Activated B cell treated with CpG ODN at 0.5 μM for 24 hours (primary cell): ENCODE results near the gene HHIP. TPM values are rescaled to one million over a fixed set of nuclear protein-coding genes. Genes with fewer than 3 reads are reported as not detected.

Experiments used
- ATAC-seq: fragments of 200-7000 bp; cut with Tn5 transposase; one replicate; pipeline ENCODE4 v1.10.0; 2021; ENCODE audit warnings: low read depth, mild to moderate bottlenecking, moderate library complexity
- CTCF ChIA-PET: fragments of 350-600 bp; sonication (Branson Sonifier 250); formaldehyde crosslinking; loops from one replicate; lab custom pipeline; 2021; ENCODE audit warnings: antibody characterized with exemption; lab: Charles Lee
- POLR2A ChIA-PET: fragments of 350-600 bp; sonication (Branson Sonifier 250); formaldehyde crosslinking; loops from one replicate; lab custom pipeline; 2021; ENCODE audit warnings: antibody characterized with exemption; lab: Charles Lee
- DNase-seq: peaks from one replicate; pipeline ENCODE4 v3.0.0; 2022
- H3K27ac Mint-ChIP-seq: one replicate; pipeline ENCODE4 v1.8.0; 2020; ENCODE audit warnings: mixed read lengths
- H3K27me3 Mint-ChIP-seq: one replicate; pipeline ENCODE4 v1.8.0; 2021; ENCODE audit warnings: mixed read lengths
- H3K36me3 Mint-ChIP-seq: one replicate; pipeline ENCODE4 v1.8.0; 2021; ENCODE audit warnings: low read depth, mixed read lengths
- H3K4me1 Mint-ChIP-seq: one replicate; pipeline ENCODE4 v1.8.0; 2021; ENCODE audit warnings: mixed read lengths
- H3K4me3 Mint-ChIP-seq: one replicate; pipeline ENCODE4 v1.8.0; 2020; ENCODE audit warnings: mild to moderate bottlenecking, mixed read lengths
- H3K9me3 Mint-ChIP-seq: one replicate; pipeline ENCODE4 v1.8.0; 2020; ENCODE audit warnings: mixed read lengths
- intact Hi-C: fragments of 100-400 bp; cut with micrococcal nuclease; formaldehyde crosslinking; loops from one replicate; pipeline ENCODE4 v1.15.1; 2024
- total RNA-seq: library from RNA; stranded (reverse); gene quantifications from 2 replicates; pipeline ENCODE4 v1.2.3, GENCODE V29; 2022
- TF ChIP-seq, protein P1 (sequence below): fragments of 200-600 bp; IDR thresholded peaks from one replicate; pipeline ENCODE4 v1.8.0; 2022; ENCODE audit warnings: antibody characterized with exemption, mild to moderate bottlenecking

HHIP gene
- total RNA-seq, 1 donor from 2014 or later, result not detected

DNA sequence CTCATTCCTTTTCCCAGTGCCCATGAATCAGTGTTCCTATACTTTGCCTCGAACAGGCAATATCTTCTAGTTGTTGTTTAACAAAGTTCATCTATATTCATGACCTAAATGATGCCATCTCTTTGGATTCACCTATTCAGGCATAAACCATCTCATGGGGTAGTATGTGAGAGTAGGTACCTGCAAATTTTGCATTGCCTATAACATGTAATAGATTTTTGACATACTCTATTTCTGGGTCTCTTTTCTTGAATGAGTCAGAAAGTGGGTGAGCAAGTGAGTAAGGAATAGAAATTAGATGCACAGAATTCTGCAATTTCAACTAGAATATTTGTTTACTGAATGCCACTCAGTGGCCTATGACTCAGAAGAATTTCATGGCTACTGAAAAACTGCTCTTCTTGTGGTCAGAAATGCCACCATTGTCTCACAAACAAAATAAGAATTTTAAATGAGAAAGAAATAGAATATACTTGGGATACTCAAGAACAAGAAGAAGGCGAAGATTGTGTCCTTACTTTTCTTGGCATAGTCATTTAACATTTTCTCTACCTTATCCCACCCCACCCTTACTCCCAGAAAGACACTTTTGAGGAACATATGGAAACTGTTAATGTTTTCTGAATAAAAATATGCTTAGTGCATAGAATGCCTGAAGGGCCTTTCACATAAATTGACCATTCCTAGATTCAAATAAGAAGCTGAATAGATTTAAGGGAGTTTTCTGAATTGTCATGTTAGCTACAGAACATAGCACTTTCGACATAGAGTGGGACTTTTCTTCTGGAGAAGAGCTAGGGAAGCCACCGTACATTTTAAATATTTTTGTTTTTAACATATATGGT, 86.8 kb downstream of the HHIP start:
- no peak for ATAC-seq
- no peaks in the 10 kb centered on the region for H3K4me1 Mint-ChIP-seq
- intact Hi-C loops, result no loop called here
- H3K36me3 Mint-ChIP-seq, result no peaks in the 10 kb centered on the region
- TF ChIP-seq, protein P1, sequence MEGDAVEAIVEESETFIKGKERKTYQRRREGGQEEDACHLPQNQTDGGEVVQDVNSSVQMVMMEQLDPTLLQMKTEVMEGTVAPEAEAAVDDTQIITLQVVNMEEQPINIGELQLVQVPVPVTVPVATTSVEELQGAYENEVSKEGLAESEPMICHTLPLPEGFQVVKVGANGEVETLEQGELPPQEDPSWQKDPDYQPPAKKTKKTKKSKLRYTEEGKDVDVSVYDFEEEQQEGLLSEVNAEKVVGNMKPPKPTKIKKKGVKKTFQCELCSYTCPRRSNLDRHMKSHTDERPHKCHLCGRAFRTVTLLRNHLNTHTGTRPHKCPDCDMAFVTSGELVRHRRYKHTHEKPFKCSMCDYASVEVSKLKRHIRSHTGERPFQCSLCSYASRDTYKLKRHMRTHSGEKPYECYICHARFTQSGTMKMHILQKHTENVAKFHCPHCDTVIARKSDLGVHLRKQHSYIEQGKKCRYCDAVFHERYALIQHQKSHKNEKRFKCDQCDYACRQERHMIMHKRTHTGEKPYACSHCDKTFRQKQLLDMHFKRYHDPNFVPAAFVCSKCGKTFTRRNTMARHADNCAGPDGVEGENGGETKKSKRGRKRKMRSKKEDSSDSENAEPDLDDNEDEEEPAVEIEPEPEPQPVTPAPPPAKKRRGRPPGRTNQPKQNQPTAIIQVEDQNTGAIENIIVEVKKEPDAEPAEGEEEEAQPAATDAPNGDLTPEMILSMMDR, result no peak
- no peak overlapping the region for H3K4me3 Mint-ChIP-seq
- CTCF ChIA-PET, result no interaction called here
- H3K27me3 Mint-ChIP-seq, result no peaks in the 10 kb centered on the region
- POLR2A ChIA-PET, result no interaction called here
- H3K27ac Mint-ChIP-seq, result no peak overlapping the region
- no peaks in the 10 kb centered on the region for H3K9me3 Mint-ChIP-seq
- no peak for DNase-seq

DNA sequence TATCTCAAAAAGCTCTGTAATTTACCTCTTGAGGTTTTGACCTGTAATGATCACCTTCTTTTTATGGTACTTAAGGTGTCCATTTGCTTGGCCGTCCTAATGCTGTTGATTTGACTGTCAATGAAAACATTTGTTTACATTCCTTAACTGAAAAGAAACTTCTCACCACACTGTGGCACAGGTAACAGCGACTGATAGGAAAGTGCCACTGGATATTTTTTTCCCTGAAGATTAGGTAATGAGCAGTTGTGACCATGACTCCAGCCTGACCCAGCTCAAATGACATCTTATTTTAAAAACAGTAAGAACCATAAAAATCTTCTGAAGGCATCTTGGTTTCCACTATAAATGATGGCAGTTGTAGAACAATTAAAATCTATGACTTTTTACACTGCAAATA, 87.6 kb downstream of the HHIP start:
- DNase-seq, result no peak
- POLR2A ChIA-PET, result no interaction called here

DNA sequence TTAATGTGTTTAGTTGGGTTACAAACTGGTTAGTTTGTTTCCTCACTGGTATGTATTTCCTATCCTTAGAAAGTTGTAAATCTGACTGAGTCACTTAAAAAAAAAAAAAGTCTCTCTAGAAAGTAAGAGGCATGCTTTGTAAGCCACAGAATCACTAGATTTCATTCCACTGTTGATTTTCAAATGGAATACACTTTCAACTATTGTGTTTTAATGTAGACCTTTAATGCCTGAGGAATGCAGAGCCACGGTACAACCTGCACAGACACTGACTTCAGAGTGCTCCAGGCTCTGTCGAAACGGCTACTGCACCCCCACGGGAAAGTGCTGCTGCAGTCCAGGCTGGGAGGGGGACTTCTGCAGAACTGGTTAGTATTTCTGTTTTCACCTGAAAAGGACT, 88.6 kb downstream of the HHIP start:
- Mint-ChIP-seq H3K27ac (no peak overlapping the region), H3K27me3 (no peaks in the 10 kb centered on the region), H3K36me3 (no peaks in the 10 kb centered on the region), H3K4me1 (no peaks in the 10 kb centered on the region), H3K4me3 (no peak overlapping the region), H3K9me3 (no peaks in the 10 kb centered on the region)
- POLR2A ChIA-PET, result no interaction called here
- TF ChIP-seq, protein P1, result no peak
- DNase-seq (no peak), ATAC-seq (no peak)
- intact Hi-C loops, result no loop called here
- CTCF ChIA-PET, result no interaction called here

More for the DNA sequence above, 87.6 kb downstream of the HHIP start:
- no peak for ATAC-seq
- Mint-ChIP-seq H3K9me3 (no peaks in the 10 kb centered on the region), H3K4me3 (no peak overlapping the region), H3K36me3 (no peaks in the 10 kb centered on the region), H3K27me3 (no peaks in the 10 kb centered on the region), H3K27ac (no peak overlapping the region), H3K4me1 (no peaks in the 10 kb centered on the region)
- TF ChIP-seq, protein P1, result no peak
- intact Hi-C loops, result no loop called here
- CTCF ChIA-PET, result no interaction called here

DNA sequence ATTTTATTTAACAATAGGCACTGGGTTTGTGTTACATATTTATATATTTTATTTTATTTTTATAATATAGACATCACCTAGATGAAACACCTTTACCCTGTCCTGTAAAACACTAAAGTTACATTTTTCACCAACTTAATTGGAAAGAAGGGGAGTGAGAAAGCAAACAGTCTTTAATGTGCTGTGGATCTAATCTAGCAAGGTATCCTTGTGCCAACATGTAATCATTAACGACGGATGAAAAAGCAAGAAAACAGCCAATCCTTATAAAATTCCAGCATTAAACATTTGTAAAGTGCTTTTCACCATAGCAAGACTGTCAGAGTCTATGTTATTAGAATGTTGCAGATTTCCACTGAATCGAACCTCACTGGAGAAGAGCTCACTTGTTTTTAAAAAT, 92.7 kb downstream of the HHIP start:
- TF ChIP-seq, protein P1, result no peak
- H3K27ac Mint-ChIP-seq, result no peak overlapping the region
- DNase-seq, result no peak
- no peaks in the 10 kb centered on the region for H3K4me1 Mint-ChIP-seq
- no peak overlapping the region for H3K4me3 Mint-ChIP-seq
- no peaks in the 10 kb centered on the region for H3K36me3 Mint-ChIP-seq
- POLR2A ChIA-PET, result no interaction called here
- ATAC-seq, result no peak
- H3K27me3 Mint-ChIP-seq, result no peaks in the 10 kb centered on the region
- CTCF ChIA-PET, result no interaction called here
- H3K9me3 Mint-ChIP-seq, result no peaks in the 10 kb centered on the region
- intact Hi-C loops, result no loop called here

DNA sequence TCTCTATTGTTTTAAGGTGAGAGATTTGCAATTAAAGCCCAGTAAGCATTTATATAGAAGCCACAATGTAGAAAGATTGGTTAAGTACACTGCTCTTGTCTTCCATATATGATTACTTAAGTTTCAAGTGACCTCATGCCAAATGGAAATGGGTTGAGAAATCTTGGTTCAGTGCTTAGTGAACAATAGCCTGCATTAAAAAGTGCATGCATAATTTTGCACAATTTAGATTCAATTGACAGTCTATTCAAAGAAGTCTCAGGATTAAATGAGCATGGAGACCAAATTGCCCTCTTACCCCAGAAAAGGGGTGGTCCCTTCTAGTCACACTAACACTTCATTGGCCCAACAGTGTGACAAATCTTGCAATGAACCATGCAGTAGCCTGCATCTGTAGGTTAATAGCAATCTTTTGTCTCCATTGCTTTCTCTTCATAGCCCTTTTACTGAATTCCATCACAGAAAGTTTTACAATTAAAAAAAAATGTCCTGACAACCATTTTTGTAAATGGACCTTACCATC, 93.6 kb downstream of the HHIP start:
- Mint-ChIP-seq H3K27me3 (no peaks in the 10 kb centered on the region), H3K9me3 (no peaks in the 10 kb centered on the region), H3K36me3 (no peaks in the 10 kb centered on the region), H3K27ac (no peak overlapping the region), H3K4me1 (no peaks in the 10 kb centered on the region), H3K4me3 (no peak overlapping the region)
- intact Hi-C loops, result no loop called here
- no peak for DNase-seq
- ChIA-PET POLR2A (no interaction called here), CTCF (no interaction called here)
- TF ChIP-seq, protein P1, result no peak
- no peak for ATAC-seq
